ENCODE data around the gene SLCO2A1. TPM values are rescaled to one million over a fixed set of nuclear protein-coding genes. Genes with fewer than 3 reads are reported as not detected.

Gene SLCO2A1
- polyA plus RNA-seq, 4 donors = 1.6 to 36.7 (median 4.9) TPM

- no peak for DNase-seq
- Histone ChIP-seq H3K9me3 (ENCODE audit: control insufficient read depth in 2 of 2, insufficient read depth in 1 of 2, low read depth in 1 of 2, low read length in 1 of 2) (no peaks in the 10 kb centered on the region), H3K27ac (ENCODE audit: low read depth in 1 of 3, low read length in 2 of 3) (no peak overlapping the region), H3K4me3 (ENCODE audit: low read depth in 1 of 3, low read length in 3 of 3) (no peak overlapping the region), H3K36me3 (ENCODE audit: control insufficient read depth in 3 of 3, insufficient read depth in 2 of 3, low read depth in 1 of 3, low read length in 3 of 3) (no peaks in the 10 kb centered on the region), H3K4me1 (ENCODE audit: control insufficient read depth in 3 of 3, insufficient read depth in 2 of 3, low read depth in 1 of 3, low read length in 2 of 3) (no peaks in the 10 kb centered on the region), H3K27me3 (ENCODE audit: control insufficient read depth in 3 of 3, insufficient read depth in 3 of 3, low read length in 3 of 3) (peaks cover 0 to 4% (median 0%) of the 10 kb centered on the region in 3 donors)
- FAIRE-seq = no peak
- WGBS, 3 donors = 73 to 81% (median 74%) methylated on average over 9 of the region's 9 CpGs
These were observed 31.0 kb downstream of the SLCO2A1 start for GRCh38 chr3:133998691-133999241.

GRCh38 chr3:133997871-133998635 is 31.7 kb downstream of the SLCO2A1 start:
- H3K4me3 ChIP-seq (ENCODE audit: low read depth in 1 of 3, low read length in 3 of 3) = no peak overlapping the region
- H3K27ac ChIP-seq (ENCODE audit: low read depth in 1 of 3, low read length in 2 of 3) = no peak overlapping the region
- no peaks in the 10 kb centered on the region for H3K36me3 ChIP-seq (ENCODE audit: control insufficient read depth in 3 of 3, insufficient read depth in 2 of 3, low read depth in 1 of 3, low read length in 3 of 3)
- FAIRE-seq (no peak), DNase-seq (no peak)
- H3K4me1 ChIP-seq (ENCODE audit: control insufficient read depth in 3 of 3, insufficient read depth in 2 of 3, low read depth in 1 of 3, low read length in 2 of 3) = peaks cover 0 to 3% (median 0%) of the 10 kb centered on the region in 3 donors
- peaks cover 0 to 2% of the 10 kb centered on the region in 2 donors for H3K9me3 ChIP-seq (ENCODE audit: control insufficient read depth in 2 of 2, insufficient read depth in 1 of 2, low read depth in 1 of 2, low read length in 1 of 2)
- peaks cover 0 to 4% (median 0%) of the 10 kb centered on the region in 3 donors for H3K27me3 ChIP-seq (ENCODE audit: control insufficient read depth in 3 of 3, insufficient read depth in 3 of 3, low read length in 3 of 3)
- WGBS, 3 donors = 78 to 84% (median 81%) methylated on average over 9 of the region's 9 CpGs

- WGBS, 3 donors = 85 to 95% (median 88%) methylated on average over 5 of the region's 5 CpGs
- Histone ChIP-seq H3K36me3 (ENCODE audit: control insufficient read depth in 3 of 3, insufficient read depth in 2 of 3, low read depth in 1 of 3, low read length in 3 of 3) (no peaks in the 10 kb centered on the region), H3K4me3 (ENCODE audit: low read depth in 1 of 3, low read length in 3 of 3) (no peak overlapping the region), H3K27me3 (ENCODE audit: control insufficient read depth in 3 of 3, insufficient read depth in 3 of 3, low read length in 3 of 3) (peaks cover 0 to 4% (median 0%) of the 10 kb centered on the region in 3 donors), H3K9me3 (ENCODE audit: control insufficient read depth in 2 of 2, insufficient read depth in 1 of 2, low read depth in 1 of 2, low read length in 1 of 2) (peaks cover 0 to 8% of the 10 kb centered on the region in 2 donors), H3K27ac (ENCODE audit: low read depth in 1 of 3, low read length in 2 of 3) (no peak overlapping the region), H3K4me1 (ENCODE audit: control insufficient read depth in 3 of 3, insufficient read depth in 2 of 3, low read depth in 1 of 3, low read length in 2 of 3) (peaks cover 0 to 13% (median 0%) of the 10 kb centered on the region in 3 donors)
- DNase-seq (no peak), FAIRE-seq (no peak)
These were observed 32.7 kb downstream of the SLCO2A1 start for GRCh38 chr3:133996996-133997395.

GRCh38 chr3:133996251-133996661 is 33.5 kb downstream of the SLCO2A1 start:
- peaks cover 0 to 4% (median 0%) of the 10 kb centered on the region in 3 donors for H3K27me3 ChIP-seq (ENCODE audit: control insufficient read depth in 3 of 3, insufficient read depth in 3 of 3, low read length in 3 of 3)
- 66 to 81% (median 79%) methylated on average over 12 of the region's 12 CpGs for WGBS, 3 donors
- DNase-seq (no peak), FAIRE-seq (no peak)
- H3K27ac ChIP-seq (ENCODE audit: low read depth in 1 of 3, low read length in 2 of 3) = no peak overlapping the region
- H3K36me3 ChIP-seq (ENCODE audit: control insufficient read depth in 3 of 3, insufficient read depth in 2 of 3, low read depth in 1 of 3, low read length in 3 of 3) = no peaks in the 10 kb centered on the region
- H3K4me3 ChIP-seq (ENCODE audit: low read depth in 1 of 3, low read length in 3 of 3) = no peak overlapping the region
- H3K4me1 ChIP-seq (ENCODE audit: control insufficient read depth in 3 of 3, insufficient read depth in 2 of 3, low read depth in 1 of 3, low read length in 2 of 3) = peaks cover 0 to 20% (median 0%) of the 10 kb centered on the region in 3 donors
- H3K9me3 ChIP-seq (ENCODE audit: control insufficient read depth in 2 of 2, insufficient read depth in 1 of 2, low read depth in 1 of 2, low read length in 1 of 2) = peaks cover 0 to 8% of the 10 kb centered on the region in 2 donors

- WGBS, 3 donors = 80 to 91% (median 89%) methylated on average over 2 of the region's 2 CpGs
- FAIRE-seq = no peak
These were observed 34.5 kb downstream of the SLCO2A1 start for GRCh38 chr3:133995264-133995663.

GRCh38 chr3:133994166-133994890 is 35.4 kb downstream of the SLCO2A1 start:
- WGBS, 3 donors = 82 to 85% (median 82%) methylated on average over 8 of the region's 8 CpGs
- H3K36me3 ChIP-seq (ENCODE audit: control insufficient read depth in 3 of 3, insufficient read depth in 2 of 3, low read depth in 1 of 3, low read length in 3 of 3) = no peaks in the 10 kb centered on the region
- no peak overlapping the region for H3K4me3 ChIP-seq (ENCODE audit: low read depth in 1 of 3, low read length in 3 of 3)
- H3K27ac ChIP-seq (ENCODE audit: low read depth in 1 of 3, low read length in 2 of 3) = no peak overlapping the region
- DNase-seq (no peak), FAIRE-seq (no peak)
- H3K27me3 ChIP-seq (ENCODE audit: control insufficient read depth in 3 of 3, insufficient read depth in 3 of 3, low read length in 3 of 3) = peaks cover 0 to 4% (median 0%) of the 10 kb centered on the region in 3 donors
- H3K4me1 ChIP-seq (ENCODE audit: control insufficient read depth in 3 of 3, insufficient read depth in 2 of 3, low read depth in 1 of 3, low read length in 2 of 3) = peaks cover 0 to 22% (median under 1%) of the 10 kb centered on the region in 3 donors
- H3K9me3 ChIP-seq (ENCODE audit: control insufficient read depth in 2 of 2, insufficient read depth in 1 of 2, low read depth in 1 of 2, low read length in 1 of 2) = peaks cover 0 to 8% of the 10 kb centered on the region in 2 donors

More at GRCh38 chr3:133995264-133995663, 34.5 kb downstream of the SLCO2A1 start:
- no peak overlapping the region for H3K4me3 ChIP-seq (ENCODE audit: low read depth in 1 of 3, low read length in 3 of 3)
- H3K4me1 ChIP-seq (ENCODE audit: control insufficient read depth in 3 of 3, insufficient read depth in 2 of 3, low read depth in 1 of 3, low read length in 2 of 3) = peaks cover 0 to 22% (median 0%) of the 10 kb centered on the region in 3 donors
- peaks cover 0 to 4% (median 0%) of the 10 kb centered on the region in 3 donors for H3K27me3 ChIP-seq (ENCODE audit: control insufficient read depth in 3 of 3, insufficient read depth in 3 of 3, low read length in 3 of 3)
- DNase-seq = no peak
- no peaks in the 10 kb centered on the region for H3K36me3 ChIP-seq (ENCODE audit: control insufficient read depth in 3 of 3, insufficient read depth in 2 of 3, low read depth in 1 of 3, low read length in 3 of 3)
- H3K27ac ChIP-seq (ENCODE audit: low read depth in 1 of 3, low read length in 2 of 3) = no peak overlapping the region
- peaks cover 0 to 8% of the 10 kb centered on the region in 2 donors for H3K9me3 ChIP-seq (ENCODE audit: control insufficient read depth in 2 of 2, insufficient read depth in 1 of 2, low read depth in 1 of 2, low read length in 1 of 2)

- WGBS, 3 donors = 76 to 92% (median 82%) methylated on average over 10 of the region's 10 CpGs
- no peak overlapping the region for H3K4me3 ChIP-seq (ENCODE audit: low read depth in 1 of 3, low read length in 3 of 3)
- H3K27ac ChIP-seq (ENCODE audit: low read depth in 1 of 3, low read length in 2 of 3) = no peak overlapping the region
- FAIRE-seq = no peak
- peaks cover 0 to 4% (median 0%) of the 10 kb centered on the region in 3 donors for H3K27me3 ChIP-seq (ENCODE audit: control insufficient read depth in 3 of 3, insufficient read depth in 3 of 3, low read length in 3 of 3)
- H3K36me3 ChIP-seq (ENCODE audit: control insufficient read depth in 3 of 3, insufficient read depth in 2 of 3, low read depth in 1 of 3, low read length in 3 of 3) = no peaks in the 10 kb centered on the region
- no peak for DNase-seq
- H3K9me3 ChIP-seq (ENCODE audit: control insufficient read depth in 2 of 2, insufficient read depth in 1 of 2, low read depth in 1 of 2, low read length in 1 of 2) = peaks cover 0 to 8% of the 10 kb centered on the region in 2 donors
- H3K4me1 ChIP-seq (ENCODE audit: control insufficient read depth in 3 of 3, insufficient read depth in 2 of 3, low read depth in 1 of 3, low read length in 2 of 3) = peaks cover 0 to 35% (median 6%) of the 10 kb centered on the region in 3 donors
These were observed 36.6 kb downstream of the SLCO2A1 start for GRCh38 chr3:133992951-133993620.

- no peak overlapping the region for H3K4me3 ChIP-seq (ENCODE audit: low read depth in 1 of 3, low read length in 3 of 3)
- H3K4me1 ChIP-seq (ENCODE audit: control insufficient read depth in 3 of 3, insufficient read depth in 2 of 3, low read depth in 1 of 3, low read length in 2 of 3) = peaks cover 0 to 41% (median 8%) of the 10 kb centered on the region in 3 donors
- peak in 1 of 2 donors; percentile 27 for DNase-seq
- FAIRE-seq = no peak
- no peak overlapping the region for H3K27ac ChIP-seq (ENCODE audit: low read depth in 1 of 3, low read length in 2 of 3)
- H3K36me3 ChIP-seq (ENCODE audit: control insufficient read depth in 3 of 3, insufficient read depth in 2 of 3, low read depth in 1 of 3, low read length in 3 of 3) = no peaks in the 10 kb centered on the region
- H3K9me3 ChIP-seq (ENCODE audit: control insufficient read depth in 2 of 2, insufficient read depth in 1 of 2, low read depth in 1 of 2, low read length in 1 of 2) = peaks cover 0 to 8% of the 10 kb centered on the region in 2 donors
- H3K27me3 ChIP-seq (ENCODE audit: control insufficient read depth in 3 of 3, insufficient read depth in 3 of 3, low read length in 3 of 3) = peaks cover 0 to 4% (median 0%) of the 10 kb centered on the region in 3 donors
- 49 to 57% (median 52%) methylated on average over 3 of the region's 3 CpGs for WGBS, 3 donors
These were observed 37.3 kb downstream of the SLCO2A1 start for GRCh38 chr3:133992381-133992780.
